GM13977 (cell line): ENCODE data around the gene PTGFRN.

Source experiments
- DNase-seq: peaks from one replicate; pipeline ENCODE4 v3.0.0; 2012; ENCODE audit warnings: low spot score
- in situ Hi-C: fragments of 300-500 bp; cut with MboI; formaldehyde crosslinking; loops from one replicate; pipeline ENCODE4 v1.12.0; 2022; ENCODE audit warnings: low sequenced_read_pairs, low pct_unique_long_range_greater_than_20kb, mixed read lengths, inconsistent platforms; ENCODE audit not compliant: unreplicated experiment
- TF ChIP-seq, protein P1 (sequence below): IDR thresholded peaks from 2 replicates; pipeline ENCODE4 v1.5.1; 2012; ENCODE audit warnings: mild to moderate bottlenecking, control low read depth; ENCODE audit not compliant: insufficient read depth; ENCODE audit errors: extremely low read depth, missing control alignments

PTGFRN gene

GRCh38 chr1:116986421-116987255 lies 76.9 kb downstream of the PTGFRN start:
- no peak for DNase-seq
- in situ Hi-C loops, result no loop called here

DNA sequence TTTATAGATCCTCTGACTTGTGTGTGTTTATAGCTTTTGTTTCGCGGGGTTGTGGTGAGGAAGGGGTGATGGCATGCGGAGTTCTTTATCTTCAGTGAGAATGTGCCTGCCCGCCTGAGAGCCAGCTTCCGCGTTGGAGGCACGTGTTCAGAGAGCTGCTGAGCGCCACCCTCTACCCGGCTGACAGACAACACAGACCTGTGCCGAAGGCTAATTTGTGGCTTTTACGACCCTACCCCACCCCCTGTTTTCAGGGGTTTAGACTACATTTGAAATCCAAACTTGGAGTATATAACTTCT lies 77.5 kb downstream of the PTGFRN start:
- DNase-seq, result no peak
- in situ Hi-C loops, result no loop called here
- TF ChIP-seq, protein P1, sequence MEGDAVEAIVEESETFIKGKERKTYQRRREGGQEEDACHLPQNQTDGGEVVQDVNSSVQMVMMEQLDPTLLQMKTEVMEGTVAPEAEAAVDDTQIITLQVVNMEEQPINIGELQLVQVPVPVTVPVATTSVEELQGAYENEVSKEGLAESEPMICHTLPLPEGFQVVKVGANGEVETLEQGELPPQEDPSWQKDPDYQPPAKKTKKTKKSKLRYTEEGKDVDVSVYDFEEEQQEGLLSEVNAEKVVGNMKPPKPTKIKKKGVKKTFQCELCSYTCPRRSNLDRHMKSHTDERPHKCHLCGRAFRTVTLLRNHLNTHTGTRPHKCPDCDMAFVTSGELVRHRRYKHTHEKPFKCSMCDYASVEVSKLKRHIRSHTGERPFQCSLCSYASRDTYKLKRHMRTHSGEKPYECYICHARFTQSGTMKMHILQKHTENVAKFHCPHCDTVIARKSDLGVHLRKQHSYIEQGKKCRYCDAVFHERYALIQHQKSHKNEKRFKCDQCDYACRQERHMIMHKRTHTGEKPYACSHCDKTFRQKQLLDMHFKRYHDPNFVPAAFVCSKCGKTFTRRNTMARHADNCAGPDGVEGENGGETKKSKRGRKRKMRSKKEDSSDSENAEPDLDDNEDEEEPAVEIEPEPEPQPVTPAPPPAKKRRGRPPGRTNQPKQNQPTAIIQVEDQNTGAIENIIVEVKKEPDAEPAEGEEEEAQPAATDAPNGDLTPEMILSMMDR, result no peak

More at GRCh38 chr1:116986421-116987255, 76.9 kb downstream of the PTGFRN start:
- TF ChIP-seq, protein P1, result no peak

DNA sequence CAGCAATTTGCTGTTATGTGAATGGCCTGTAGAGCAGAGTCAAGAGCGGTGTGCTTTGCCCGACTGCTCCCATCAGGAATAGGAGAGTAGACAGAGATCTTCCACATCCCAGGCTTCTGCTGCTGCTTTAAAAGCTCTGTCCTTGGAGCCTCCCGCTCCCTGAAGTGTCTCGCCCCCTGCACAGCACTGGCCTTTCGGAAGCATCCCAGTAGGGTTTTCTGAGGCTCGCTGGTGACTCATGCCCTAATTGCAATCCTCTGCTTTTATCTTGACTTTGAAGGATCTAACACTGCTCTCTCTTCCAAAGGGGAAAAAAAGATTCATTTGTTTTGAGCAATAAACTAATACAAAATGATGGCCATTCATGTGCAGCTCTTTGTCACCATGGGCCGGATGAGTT lies 78.5 kb downstream of the PTGFRN start:
- in situ Hi-C loops, result no loop called here
- TF ChIP-seq, protein P1, result no peak
- DNase-seq, result no peak

DNA sequence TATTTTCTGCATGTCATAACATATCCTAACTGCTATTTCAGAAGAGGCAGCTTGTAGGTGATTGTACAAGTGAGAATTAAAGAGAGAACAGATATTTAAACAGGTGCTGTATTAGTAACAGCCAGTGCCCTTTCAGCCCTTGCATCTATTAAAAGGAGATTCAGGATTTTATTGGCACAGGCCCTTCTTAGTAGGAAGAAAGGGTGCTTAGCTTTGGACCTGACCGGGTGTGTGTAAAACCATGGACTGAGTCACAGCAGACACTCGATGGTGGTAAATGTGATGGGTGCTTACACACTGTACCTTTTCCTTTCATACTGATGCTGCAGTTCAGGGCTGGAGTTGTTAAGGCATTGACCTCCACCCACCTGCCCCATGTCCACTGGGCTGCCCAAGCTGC lies 79.2 kb downstream of the PTGFRN start:
- in situ Hi-C loops, result no loop called here
- TF ChIP-seq, protein P1, result no peak
- DNase-seq, result no peak

DNA sequence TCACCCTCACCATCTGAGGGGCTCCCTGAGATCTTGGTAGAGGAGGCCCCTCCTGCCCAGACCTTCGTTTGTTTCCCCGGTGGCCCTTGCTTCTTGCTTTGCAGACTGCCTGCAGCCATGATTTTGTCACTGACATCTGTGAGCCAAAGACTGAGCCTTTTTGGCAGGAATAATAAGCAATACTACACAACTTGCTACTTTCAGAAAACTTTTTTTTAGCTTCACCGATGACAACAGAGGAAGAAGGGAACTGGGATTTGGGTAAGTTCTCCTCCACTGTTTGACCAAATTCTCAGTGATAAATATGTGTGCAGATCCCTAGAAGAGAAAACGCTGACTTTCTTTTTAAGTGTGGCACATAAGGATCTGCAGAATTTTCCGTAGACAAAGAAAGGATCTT lies 80.1 kb downstream of the PTGFRN start:
- in situ Hi-C loops, result no loop called here
- TF ChIP-seq, protein P1, result no peak
- no peak for DNase-seq

DNA sequence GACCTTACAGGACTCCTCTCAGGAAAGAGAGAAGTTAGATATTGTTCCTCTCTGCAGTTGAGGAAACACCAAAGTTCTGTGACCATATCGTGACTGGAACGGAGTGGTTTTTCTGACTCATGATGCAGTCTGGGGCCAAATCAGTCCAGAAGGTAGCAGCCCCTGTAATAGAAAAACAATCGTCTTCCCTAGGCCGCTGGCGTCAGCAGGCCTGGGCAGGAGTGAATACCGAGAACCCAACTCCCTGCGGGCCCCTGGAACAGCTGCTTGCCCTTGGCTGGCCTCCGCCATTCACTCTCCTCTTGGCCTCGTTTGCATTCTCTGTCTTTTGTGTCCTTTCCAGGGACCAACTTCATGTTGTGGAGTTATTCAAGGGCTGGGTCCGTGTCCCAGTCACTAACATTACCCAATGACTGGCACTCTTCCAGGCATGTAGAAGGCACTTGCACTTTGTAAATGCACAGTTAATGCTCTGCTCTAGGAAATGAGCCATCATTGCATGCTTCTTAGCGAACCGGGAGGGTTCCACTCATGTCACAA lies 81.0 kb downstream of the PTGFRN start:
- in situ Hi-C loops, result no loop called here
- TF ChIP-seq, protein P1, result no peak
- DNase-seq, result no peak
